Adrenal gland (tissue), 5 donors: ENCODE results near the gene EFCAB11.

Source experiments
- POLR2A ChIP-seq, 2 donors: fragments of 450-650 bp; IDR thresholded peaks; one replicate each; pipeline ENCODE4 v1.6.1; 2017; ENCODE audit warnings: antibody characterized with exemption in 2 of 2, mild to moderate bottlenecking in 2 of 2, moderate library complexity in 1 of 2
- TF ChIP-seq, protein P1 (sequence below), 6 experiments: fragments of 450-650 bp in 4 of 6; fragments of 200-600 bp in 2 of 6; sonication (generic) in 1 of 6; IDR thresholded peaks; 1 replicate in 5 of 6; 2 replicates in 1 of 6; pipeline versions ENCODE4 v1.5.1 to v1.8.0; 2016 to 2021; ENCODE audit warnings: antibody characterized with exemption in 6 of 6, mild to moderate bottlenecking in 2 of 6, moderate library complexity in 1 of 6
- donor health status: DM: no; HTN: no; CAD: no.

DNA sequence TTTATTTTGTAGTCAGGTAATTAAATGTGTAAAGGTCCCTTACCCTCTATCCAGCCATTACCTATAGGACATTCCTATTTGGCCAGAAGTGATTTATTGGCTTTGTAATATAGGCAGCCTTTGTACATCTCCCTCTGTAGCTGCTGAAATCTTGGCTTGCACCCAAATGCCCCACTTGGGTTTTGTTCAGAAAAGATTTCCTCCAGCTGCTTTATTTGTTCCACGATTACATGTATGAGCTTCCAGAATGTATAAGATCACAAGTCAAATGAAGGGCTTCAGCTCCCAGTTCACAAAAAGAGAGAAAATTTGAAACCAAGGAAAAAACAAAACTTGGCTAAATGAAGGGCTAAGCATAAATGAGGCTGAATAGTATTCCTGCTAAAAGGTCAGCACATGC lies 103.4 kb downstream of the EFCAB11 start:
- TF ChIP-seq, protein P1, sequence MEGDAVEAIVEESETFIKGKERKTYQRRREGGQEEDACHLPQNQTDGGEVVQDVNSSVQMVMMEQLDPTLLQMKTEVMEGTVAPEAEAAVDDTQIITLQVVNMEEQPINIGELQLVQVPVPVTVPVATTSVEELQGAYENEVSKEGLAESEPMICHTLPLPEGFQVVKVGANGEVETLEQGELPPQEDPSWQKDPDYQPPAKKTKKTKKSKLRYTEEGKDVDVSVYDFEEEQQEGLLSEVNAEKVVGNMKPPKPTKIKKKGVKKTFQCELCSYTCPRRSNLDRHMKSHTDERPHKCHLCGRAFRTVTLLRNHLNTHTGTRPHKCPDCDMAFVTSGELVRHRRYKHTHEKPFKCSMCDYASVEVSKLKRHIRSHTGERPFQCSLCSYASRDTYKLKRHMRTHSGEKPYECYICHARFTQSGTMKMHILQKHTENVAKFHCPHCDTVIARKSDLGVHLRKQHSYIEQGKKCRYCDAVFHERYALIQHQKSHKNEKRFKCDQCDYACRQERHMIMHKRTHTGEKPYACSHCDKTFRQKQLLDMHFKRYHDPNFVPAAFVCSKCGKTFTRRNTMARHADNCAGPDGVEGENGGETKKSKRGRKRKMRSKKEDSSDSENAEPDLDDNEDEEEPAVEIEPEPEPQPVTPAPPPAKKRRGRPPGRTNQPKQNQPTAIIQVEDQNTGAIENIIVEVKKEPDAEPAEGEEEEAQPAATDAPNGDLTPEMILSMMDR (IDR thresholded peaks at IDR 0.05): no peak
- TF ChIP-seq POLR2A (IDR thresholded peaks at IDR 0.05): no peak
